ENCODE measurements around the gene SLCO1C1.

- TF ChIP-seq CTCF (IDR thresholded peaks at IDR 0.05): no peak
- no peak for TF ChIP-seq POLR2AphosphoS5 (IDR thresholded peaks at IDR 0.05)
- TF ChIP-seq POLR2A (IDR thresholded peaks at IDR 0.05): no peak
These were observed 16.7 kb downstream of the SLCO1C1 start for GRCh38 chr12:20711846-20712245.

Data from suprapubic skin (tissue), 4 donors.